NCI-H1694 treated with DMSO at 0.1 percent for 48 hours (cell line): ENCODE results near the gene PEX16.
"Not testable (repeated sequence)": the region's sequence is repeated elsewhere in the genome, so short reads cannot be mapped to it uniquely, and the experiment has no call there.

ENCODE experiments used
- DNase-seq: peaks from one replicate; lab custom pipeline; 2025; lab: John Stamatoyannopoulos, UW

The PEX16 gene

DNA sequence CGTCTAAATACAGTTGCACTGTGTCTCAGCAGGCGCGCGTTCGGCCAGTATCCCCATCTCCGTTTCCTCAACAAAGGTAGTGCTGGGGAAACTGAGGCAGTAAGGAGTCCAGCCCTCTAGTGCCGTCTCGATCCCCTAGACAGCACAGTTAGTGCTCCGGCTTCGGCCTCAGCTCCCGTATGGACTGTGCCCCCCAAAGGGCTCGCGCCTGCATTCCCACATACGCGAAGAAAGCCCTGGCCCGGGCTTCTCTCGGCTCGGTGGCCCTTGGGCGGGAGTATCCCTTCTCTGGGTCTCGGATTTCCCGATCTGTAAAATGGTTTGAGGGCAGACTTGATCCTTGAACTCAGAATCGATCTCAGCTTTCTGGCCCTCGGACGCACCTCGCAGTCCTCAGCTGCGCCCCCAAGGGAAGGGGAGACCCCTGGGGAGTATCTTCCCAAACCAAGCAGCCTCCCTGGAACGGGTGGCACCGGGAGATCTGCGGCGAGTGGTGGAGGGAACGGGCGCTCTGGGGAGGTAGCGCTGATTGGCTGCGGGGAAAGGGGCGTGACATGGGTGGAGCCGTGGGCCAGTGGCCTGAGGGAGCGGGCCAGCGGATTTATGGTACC lies 759 bp upstream of the PEX16 start:
- peak; percentile 49 for DNase-seq

- no peak for DNase-seq
These were observed 423 bp downstream of the PEX16 start for GRCh38 chr11:45917286-45917622.

DNA sequence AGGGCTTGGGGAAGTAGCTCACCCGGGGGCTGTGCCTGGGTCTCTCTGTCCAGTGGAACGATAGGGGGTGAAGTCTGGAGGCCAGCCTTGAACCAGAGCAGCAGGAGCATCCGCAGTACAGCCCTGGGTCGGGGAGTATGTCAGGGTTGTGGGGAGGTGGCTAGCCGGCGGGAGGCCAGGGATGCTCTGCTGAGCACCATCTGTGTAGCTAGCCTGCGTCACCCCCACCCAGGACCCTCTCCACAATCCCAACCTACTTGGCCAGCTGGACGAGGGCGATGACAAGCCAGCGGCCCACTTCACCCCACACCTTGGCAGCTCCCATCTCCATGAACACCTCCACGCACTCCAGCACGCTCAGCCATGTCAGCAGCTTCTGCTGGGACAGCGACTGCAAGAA lies 2.2 kb downstream of the PEX16 start:
- DNase-seq: no peak

GRCh38 chr11:45913942-45914635 lies 3.6 kb downstream of the PEX16 start:
- no peak for DNase-seq

DNA sequence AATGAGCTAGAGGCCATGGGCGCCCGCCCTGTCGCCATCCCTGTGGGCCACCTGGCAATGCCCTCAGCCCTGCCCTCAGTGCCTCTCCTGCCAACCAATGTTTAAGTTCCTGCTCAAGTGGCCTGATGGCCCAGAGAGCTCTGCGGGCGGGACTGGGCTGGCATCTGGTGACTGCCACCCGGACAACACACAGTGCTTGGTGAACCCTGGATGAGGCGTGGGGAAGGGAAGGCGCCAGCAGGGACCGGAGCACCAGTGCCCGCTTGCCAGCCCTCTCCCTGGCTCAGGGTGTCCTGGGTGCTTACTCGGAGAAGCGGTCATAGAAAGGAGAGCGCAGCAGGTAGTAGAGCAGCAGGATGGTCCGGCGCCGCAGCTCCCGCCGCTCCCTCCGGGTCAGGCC lies 4.2 kb downstream of the PEX16 start:
- no peak for DNase-seq

- DNase-seq: no peak
These were observed 7.1 kb downstream of the PEX16 start for GRCh38 chr11:45910623-45911022.

DNA sequence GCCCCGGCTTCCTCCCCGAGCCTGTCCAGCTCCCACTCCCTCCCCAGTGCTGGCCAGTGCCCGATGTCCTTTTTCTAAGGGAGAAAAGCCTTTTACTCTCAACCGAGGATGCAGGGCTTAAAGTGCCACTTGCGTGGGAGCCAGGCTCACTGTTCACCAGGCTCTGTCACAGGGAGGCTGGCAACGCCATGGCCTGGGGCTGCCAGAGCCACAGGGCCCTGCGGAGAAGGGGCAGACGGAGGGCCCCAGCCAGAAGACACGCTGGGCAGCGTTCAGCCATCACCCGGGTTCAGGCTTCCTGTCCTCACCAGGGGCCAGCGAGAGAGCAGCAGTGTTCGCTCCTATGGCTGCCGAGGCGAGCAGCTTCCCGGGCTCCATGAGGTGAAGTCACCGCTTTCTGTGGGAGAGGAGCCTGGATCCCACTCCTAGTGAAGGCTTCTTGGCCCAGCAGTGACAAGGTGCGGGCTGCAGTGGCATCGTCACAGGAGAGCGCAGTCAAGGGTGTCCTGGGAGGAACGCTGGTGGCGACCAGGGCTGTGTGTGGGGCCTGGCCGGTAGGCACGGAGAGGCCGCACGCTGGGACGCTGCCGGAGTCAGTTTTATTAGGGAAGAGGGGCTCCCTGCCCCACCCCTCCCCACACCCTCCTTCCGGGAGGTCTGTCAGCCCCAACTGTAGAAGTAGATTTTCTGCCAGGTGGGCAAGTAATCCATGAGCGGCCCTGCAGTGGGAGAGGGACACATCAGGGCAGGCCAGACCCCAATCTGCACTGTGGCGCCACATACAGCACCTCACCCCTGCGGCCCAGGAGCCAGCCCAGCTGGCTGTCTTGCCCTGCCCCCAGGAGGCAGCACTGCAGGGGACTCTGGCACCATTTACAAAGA lies 7.8 kb downstream of the PEX16 start:
- no peak for DNase-seq

GRCh38 chr11:45907911-45908370 lies 9.7 kb downstream of the PEX16 start:
- DNase-seq: no peak

- no peak for DNase-seq
These were observed 10.6 kb downstream of the PEX16 start, which contains the start of gene FREY1 for GRCh38 chr11:45906965-45907611. TSS of gene FREY1 (minus strand) at chr11:45907271. CDS start at chr11:45907245, 26 bp downstream.

DNA sequence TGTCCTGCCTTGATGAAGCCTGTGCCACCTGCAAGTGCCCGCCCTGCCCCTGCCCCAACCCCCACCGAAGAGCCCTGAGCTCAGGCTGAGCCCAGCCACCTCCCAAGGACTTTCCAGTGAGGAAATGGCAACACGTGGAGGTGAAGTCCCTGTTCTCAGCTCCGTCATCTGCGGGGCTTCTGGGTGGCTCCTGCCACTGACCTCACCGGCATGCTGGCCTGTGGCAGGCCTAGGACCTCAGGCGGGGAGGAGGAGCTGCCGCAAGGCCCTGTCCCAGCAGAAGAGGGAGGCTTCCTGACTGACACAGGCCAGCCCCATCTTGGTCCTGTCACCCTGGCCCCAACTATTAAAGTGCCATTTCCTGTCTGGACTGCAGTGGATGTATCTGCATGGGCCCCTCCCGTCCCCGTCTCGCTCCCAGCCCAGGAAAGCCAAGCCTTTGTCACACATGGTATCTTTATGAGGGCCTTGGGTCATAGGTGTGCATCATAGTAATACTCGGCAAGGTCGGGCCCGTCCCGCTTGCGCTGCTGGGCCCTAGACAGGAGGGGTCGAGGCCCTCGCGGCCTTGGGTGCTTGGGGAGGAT lies 11.5 kb downstream of the PEX16 start:
- no peak for DNase-seq

DNA sequence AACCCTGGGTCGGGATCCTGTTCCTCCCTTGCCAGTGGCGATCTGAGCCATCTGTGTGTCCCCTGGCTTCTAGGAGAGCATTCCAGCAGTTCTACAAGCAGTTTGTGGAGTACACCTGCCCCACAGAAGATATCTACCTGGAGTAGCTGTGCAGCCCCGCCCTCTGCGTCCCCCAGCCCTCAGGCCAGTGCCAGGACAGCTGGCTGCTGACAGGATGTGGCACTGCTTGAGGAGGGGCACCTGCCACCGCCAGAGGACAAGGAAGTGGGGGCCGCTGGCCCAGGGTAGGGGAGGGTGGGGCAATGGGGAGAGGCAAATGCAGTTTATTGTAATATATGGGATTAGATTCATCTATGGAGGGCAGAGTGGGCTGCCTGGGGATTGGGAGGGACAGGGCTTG lies 12.1 kb downstream of the PEX16 start:
- DNase-seq: not testable (repeated sequence)

DNA sequence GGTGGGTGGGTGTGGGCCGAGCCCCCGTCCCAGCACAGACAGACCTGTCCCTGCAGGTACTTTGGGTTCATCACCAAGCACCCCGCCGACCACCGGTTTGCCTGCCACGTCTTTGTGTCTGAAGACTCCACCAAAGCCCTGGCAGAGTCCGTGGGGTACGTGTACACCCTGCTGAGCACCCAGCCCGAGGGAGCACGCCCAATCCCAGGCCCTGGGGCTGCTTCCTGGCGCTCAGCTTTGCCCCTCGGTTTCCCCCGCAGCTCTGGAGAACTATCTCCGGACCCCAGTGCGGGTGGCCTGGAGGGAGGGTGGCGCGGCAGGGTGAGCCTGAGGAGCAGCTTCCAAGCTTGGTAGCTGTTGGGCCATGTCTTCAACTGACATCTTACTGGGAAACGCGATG lies 12.6 kb downstream of the PEX16 start:
- no peak for DNase-seq

- no peak for DNase-seq
These were observed 13.3 kb downstream of the PEX16 start for GRCh38 chr11:45904309-45904915.

DNA sequence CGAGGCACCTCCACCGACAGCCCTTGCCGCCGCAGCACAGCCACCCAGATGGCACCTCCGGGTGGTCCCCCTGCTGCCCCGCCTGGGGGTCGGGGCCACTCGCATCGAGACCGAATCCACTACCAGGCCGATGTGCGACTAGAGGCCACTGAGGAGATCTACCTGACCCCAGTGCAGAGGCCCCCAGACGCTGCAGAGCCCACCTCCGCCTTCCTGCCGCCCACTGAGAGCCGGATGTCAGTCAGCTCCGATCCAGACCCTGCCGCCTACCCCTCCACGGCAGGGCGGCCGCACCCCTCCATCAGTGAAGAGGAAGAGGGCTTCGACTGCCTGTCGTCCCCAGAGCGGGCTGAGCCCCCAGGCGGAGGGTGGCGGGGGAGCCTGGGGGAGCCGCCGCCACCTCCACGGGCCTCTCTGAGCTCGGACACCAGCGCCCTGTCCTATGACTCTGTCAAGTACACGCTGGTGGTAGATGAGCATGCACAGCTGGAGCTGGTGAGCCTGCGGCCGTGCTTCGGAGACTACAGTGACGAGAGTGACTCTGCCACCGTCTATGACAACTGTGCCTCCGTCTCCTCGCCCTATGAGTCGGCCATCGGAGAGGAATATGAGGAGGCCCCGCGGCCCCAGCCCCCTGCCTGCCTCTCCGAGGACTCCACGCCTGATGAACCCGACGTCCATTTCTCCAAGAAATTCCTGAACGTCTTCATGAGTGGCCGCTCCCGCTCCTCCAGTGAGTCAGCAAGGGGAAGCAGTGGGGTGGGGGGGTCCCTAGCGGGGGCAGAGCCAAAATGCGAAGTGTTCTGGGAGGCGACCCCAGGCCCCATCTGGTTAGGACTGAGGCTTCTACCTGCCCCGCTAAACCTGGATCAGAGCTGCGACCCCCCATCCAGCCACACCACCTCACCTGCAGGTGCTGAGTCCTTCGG lies 15.0 kb downstream of the PEX16 start:
- no peak for DNase-seq

DNA sequence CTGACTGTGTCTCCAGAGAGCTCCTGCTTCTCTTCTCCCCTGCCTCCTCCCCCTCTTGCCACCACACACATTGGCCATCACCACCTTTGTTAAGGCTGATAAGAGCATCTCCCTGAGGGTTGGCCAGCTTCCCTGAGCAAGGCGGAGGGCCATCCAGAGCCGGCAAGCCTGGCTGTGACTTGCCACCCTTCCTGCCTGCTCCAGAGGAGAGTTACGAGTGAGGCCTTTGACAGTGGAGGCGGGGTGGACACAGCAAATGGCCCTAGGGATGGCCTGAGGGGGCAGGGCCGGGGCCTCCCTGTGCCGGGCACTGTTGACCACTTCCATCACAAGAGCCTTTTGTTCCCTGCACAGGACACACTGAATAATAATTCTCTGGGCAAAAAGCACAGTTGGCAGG lies 16.1 kb downstream of the PEX16 start:
- DNase-seq: no peak

- DNase-seq: no peak
These were observed 16.6 kb downstream of the PEX16 start for GRCh38 chr11:45900916-45901617.

- not testable (repeated sequence) for DNase-seq
These were observed 17.4 kb downstream of the PEX16 start for GRCh38 chr11:45900175-45900800.

DNA sequence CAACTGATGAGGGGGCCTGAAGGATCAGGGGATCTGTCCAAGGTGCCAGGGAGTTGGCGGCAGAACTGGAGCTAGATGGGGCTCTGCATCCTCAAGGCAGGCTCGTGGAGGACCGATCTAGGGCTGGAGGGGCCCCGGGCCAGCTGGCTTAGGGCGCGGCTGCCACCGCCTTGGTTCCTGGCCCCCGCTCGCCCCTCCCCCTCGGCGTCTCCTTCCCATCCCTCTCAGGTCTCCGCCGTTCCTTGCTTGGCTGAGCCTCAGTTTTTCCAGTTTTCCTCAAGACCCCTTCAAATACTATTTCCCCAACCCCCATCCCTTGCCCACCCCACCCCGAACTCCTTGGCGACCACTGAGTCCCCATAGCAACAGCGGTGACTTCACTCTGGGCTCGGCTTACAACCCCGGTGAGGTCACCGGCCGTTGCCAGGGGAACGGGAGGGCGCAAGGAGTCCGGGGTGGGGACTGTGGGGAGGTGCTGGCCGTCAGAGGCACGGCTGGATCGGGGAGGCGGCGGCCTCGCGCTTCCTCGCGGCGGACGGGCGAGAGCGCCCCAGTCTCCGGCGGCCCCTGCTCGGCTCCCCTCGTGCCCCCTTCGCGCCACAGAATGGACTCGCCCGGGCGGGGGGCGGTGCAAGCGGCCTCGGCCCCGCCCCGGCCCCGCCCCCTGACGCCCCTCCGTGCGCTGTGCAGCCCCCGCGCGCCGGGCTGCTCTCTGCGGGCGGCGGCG lies 18.1 kb downstream of the PEX16 start:
- DNase-seq: no peak

DNA sequence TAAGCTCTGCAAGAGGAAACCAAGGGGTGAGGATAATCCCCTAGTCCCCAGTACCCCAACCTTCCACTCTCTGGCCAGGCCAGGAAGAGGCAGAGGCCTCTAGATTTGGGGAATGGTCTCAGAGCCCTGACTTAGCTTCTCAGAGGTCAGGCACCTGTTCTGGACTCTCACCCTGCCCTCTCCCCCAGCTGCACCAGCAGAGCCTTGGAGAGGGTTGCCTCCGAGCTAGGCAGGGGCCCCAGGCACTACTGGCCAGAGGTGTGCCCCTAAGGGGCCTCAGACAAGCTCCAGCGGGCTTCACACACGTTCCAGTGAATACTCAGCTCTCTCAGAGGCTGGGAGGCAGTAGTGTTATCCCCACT lies 18.6 kb downstream of the PEX16 start:
- DNase-seq: no peak
